ENCODE data around the gene MT1G.

Gene MT1G

DNA sequence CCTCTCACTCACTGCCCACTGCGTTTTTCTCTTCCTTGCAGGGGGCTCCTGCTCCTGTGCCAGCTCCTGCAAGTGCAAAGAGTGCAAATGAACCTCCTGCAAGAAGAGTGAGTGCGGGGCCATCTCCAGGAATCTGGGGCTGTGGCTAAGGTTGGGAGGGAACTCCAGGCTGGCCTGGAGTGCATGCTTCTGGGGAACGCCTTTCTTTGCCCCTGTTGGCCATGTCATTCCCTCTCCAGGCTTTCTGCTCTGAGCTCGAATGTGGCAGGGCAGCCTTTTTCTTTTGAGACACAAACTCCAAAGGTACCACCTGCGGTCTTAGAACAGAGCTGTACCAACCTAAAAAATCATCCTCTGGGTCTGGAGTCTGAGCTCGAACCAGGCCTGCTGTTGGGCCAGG, 49.7 kb downstream of the MT1G start:
- H3K4me2 ChIP-seq (ENCODE audit: low read depth, low read length), result no peak overlapping the region
- H2AFZ ChIP-seq (ENCODE audit: low read length), result no peak overlapping the region
- DNase-seq, result no peak
- no peaks in the 10 kb centered on the region for H3K9me2 ChIP-seq (replicated peaks; ENCODE audit: insufficient read depth, low read length)
- no peaks in the 10 kb centered on the region for H4K20me1 ChIP-seq (ENCODE audit: insufficient read depth, low read length)
- H3K36me3 ChIP-seq (replicated peaks; ENCODE audit: insufficient read depth, low read length), result no peaks in the 10 kb centered on the region
- H3K9ac ChIP-seq (ENCODE audit: low read length), result no peak overlapping the region
- no peaks in the 10 kb centered on the region for H3K79me2 ChIP-seq (ENCODE audit: low read length)
- TF ChIP-seq EZH2 (optimal IDR thresholded peaks at IDR 0.05; ENCODE audit: low read depth, low read length) (no peak), EZH2phosphoT487 (IDR thresholded peaks at IDR 0.05; ENCODE audit: low read length) (no peak)
- TF ChIP-seq, protein P1, sequence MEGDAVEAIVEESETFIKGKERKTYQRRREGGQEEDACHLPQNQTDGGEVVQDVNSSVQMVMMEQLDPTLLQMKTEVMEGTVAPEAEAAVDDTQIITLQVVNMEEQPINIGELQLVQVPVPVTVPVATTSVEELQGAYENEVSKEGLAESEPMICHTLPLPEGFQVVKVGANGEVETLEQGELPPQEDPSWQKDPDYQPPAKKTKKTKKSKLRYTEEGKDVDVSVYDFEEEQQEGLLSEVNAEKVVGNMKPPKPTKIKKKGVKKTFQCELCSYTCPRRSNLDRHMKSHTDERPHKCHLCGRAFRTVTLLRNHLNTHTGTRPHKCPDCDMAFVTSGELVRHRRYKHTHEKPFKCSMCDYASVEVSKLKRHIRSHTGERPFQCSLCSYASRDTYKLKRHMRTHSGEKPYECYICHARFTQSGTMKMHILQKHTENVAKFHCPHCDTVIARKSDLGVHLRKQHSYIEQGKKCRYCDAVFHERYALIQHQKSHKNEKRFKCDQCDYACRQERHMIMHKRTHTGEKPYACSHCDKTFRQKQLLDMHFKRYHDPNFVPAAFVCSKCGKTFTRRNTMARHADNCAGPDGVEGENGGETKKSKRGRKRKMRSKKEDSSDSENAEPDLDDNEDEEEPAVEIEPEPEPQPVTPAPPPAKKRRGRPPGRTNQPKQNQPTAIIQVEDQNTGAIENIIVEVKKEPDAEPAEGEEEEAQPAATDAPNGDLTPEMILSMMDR (IDR thresholded peaks at IDR 0.05; ENCODE audit: low read length), result no peak
- H3K27ac ChIP-seq (ENCODE audit: low read length), result no peak overlapping the region
- no peak overlapping the region for H3K4me3 ChIP-seq (ENCODE audit: low read length)
- H3F3A ChIP-seq (ENCODE audit: insufficient read depth, low read length), result no peaks in the 10 kb centered on the region
- peaks cover 33% of the 10 kb centered on the region for H3K27me3 ChIP-seq (replicated peaks; ENCODE audit: insufficient read depth, low read length)
- no peaks in the 10 kb centered on the region for H3K9me3 ChIP-seq (replicated peaks; ENCODE audit: insufficient read depth, low read length)
- H3K4me1 ChIP-seq (ENCODE audit: low read length), result no peaks in the 10 kb centered on the region

DNA sequence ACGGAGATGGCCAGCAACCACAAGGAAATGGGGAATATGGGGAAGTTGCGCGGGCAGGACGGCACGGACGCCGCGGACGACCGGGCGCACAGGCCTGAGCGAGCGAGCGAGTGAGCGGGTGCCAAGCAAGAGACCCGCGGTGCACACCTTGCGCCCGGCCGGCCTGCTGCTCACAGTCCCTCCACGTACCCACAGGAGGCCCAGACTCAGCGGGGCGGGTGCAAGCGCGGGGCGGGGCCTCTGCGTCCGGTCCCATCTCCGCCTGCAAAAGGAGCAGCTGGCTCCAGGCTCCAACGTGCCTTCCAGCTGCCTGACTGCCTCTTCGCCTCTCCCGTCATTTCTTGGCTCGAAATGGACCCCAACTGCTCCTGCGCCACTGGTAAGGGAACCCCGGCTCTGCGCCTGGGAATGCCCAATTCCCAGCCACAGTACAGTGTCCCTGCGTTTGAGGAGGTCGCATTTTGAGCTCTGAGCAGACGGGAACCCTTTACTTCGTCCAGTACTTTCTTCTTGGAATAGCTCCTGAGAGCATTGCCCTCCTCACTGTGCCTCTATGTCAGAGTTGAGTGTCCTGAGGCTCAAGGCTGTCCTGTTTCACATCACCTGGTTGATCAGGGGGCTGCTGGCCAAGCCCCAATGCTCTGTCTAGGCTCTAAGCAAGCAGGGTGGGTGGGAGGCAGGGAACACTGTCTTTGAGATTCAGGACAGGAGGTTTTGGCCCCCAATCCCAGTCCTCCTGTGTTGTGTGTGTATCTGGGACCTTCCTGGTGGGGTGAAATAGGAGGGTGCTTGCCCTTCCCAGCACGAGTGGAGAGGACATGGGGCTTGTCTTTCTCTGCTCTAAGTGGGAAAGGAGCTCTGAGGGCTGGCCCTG, 50.4 kb downstream of the MT1G start:
- Histone ChIP-seq H3K27ac (ENCODE audit: low read length) (no peak overlapping the region), H3K4me3 (ENCODE audit: low read length) (no peak overlapping the region), H3K9ac (ENCODE audit: low read length) (no peak overlapping the region)

More for the DNA sequence above, 50.4 kb downstream of the MT1G start:
- no peaks in the 10 kb centered on the region for H3K4me1 ChIP-seq (ENCODE audit: low read length)
- no peaks in the 10 kb centered on the region for H3K79me2 ChIP-seq (ENCODE audit: low read length)
- no peaks in the 10 kb centered on the region for H4K20me1 ChIP-seq (ENCODE audit: insufficient read depth, low read length)
- H3K9me3 ChIP-seq (replicated peaks; ENCODE audit: insufficient read depth, low read length), result no peaks in the 10 kb centered on the region
- TF ChIP-seq, protein P1 (IDR thresholded peaks at IDR 0.05; ENCODE audit: low read length), result no peak
- no peak for TF ChIP-seq EZH2 (optimal IDR thresholded peaks at IDR 0.05; ENCODE audit: low read depth, low read length)
- no peak for TF ChIP-seq EZH2phosphoT487 (IDR thresholded peaks at IDR 0.05; ENCODE audit: low read length)
- no peak for DNase-seq
- no peak overlapping the region for H2AFZ ChIP-seq (ENCODE audit: low read length)
- H3K36me3 ChIP-seq (replicated peaks; ENCODE audit: insufficient read depth, low read length), result no peaks in the 10 kb centered on the region
- peaks cover 33% of the 10 kb centered on the region for H3K27me3 ChIP-seq (replicated peaks; ENCODE audit: insufficient read depth, low read length)
- no peak overlapping the region for H3K4me2 ChIP-seq (ENCODE audit: low read depth, low read length)
- H3K9me2 ChIP-seq (replicated peaks; ENCODE audit: insufficient read depth, low read length), result no peaks in the 10 kb centered on the region
- H3F3A ChIP-seq (ENCODE audit: insufficient read depth, low read length), result no peaks in the 10 kb centered on the region
